Lung (tissue), 12 donors: Measurements from ENCODE around the gene CD93. TPM values are rescaled to one million over a fixed set of nuclear protein-coding genes. Genes with fewer than 3 reads are reported as not detected.

Source experiments
- ATAC-seq: fragments of 200-7000 bp; cut with Tn5 transposase; one replicate; pipeline ENCODE4 v1.9.1; 2020; ENCODE audit warnings: moderate number of reproducible peaks; ENCODE audit not compliant: insufficient read depth, low FRiP score
- DNase-seq, 3 donors: peaks; one replicate each; pipeline ENCODE4 v3.0.0-alpha.2; 2013 to 2017
- H3K27ac ChIP-seq, 2 donors: one replicate each; pipeline ENCODE4 v1.5.1; 2013; ENCODE audit warnings: mild to moderate bottlenecking in 2 of 2, moderate library complexity in 2 of 2, control low read depth in 1 of 2, inconsistent platforms in 1 of 2, low read depth in 1 of 2, low read length in 1 of 2
- H3K27me3 ChIP-seq, 3 donors: one replicate each; pipeline ENCODE4 v1.5.1; 2013; ENCODE audit warnings: low read length in 2 of 3; ENCODE audit not compliant: control insufficient read depth in 3 of 3, insufficient read depth in 3 of 3
- H3K36me3 ChIP-seq, 4 donors: one replicate each; pipeline ENCODE4 v1.5.1; 2013; ENCODE audit warnings: low read length in 4 of 4, mild to moderate bottlenecking in 1 of 4, moderate library complexity in 1 of 4; ENCODE audit not compliant: control insufficient read depth in 4 of 4, insufficient read depth in 4 of 4
- H3K4me1 ChIP-seq, 5 donors: one replicate each; pipeline ENCODE4 v1.5.1; 2013; ENCODE audit warnings: low read length in 5 of 5, mild to moderate bottlenecking in 2 of 5, moderate library complexity in 1 of 5; ENCODE audit not compliant: control insufficient read depth in 5 of 5, insufficient read depth in 5 of 5
- H3K4me3 ChIP-seq: one replicate; pipeline ENCODE4 v1.5.1; 2013; ENCODE audit warnings: mild to moderate bottlenecking, control low read depth, moderate library complexity
- H3K9ac ChIP-seq, 2 donors: one replicate each; pipeline ENCODE4 v1.5.1; 2013; ENCODE audit warnings: low read length in 2 of 2, control low read depth in 1 of 2; ENCODE audit not compliant: insufficient read depth in 1 of 2
- H3K9me3 ChIP-seq, 4 donors: one replicate each; pipeline ENCODE4 v1.5.1; 2013; ENCODE audit warnings: low read length in 3 of 4, mild to moderate bottlenecking in 1 of 4, moderate library complexity in 1 of 4; ENCODE audit not compliant: control insufficient read depth in 4 of 4, insufficient read depth in 3 of 4
- CTCF ChIP-seq: IDR thresholded peaks from 2 replicates; pipeline ENCODE4 v1.5.1; 2012; ENCODE audit warnings: mild to moderate bottlenecking; ENCODE audit errors: control extremely low read depth, extremely low read depth
- WGBS, 2 donors: extraction: QIAGEN DNeasy Blood & Tissue Kit; methylation state at CpG; one replicate each; pipeline ENCODE4 v1.1.7; 2013; 5-methylcytosine and 5-hydroxymethylcytosine counted together
- polyA plus RNA-seq, 2 donors: library from polyadenylated mRNA; stranded (reverse); fragments of 200-250 nt; gene quantifications; one replicate each; pipeline ENCODE4 v1.2.1, GENCODE V29; 2013
- total RNA-seq, 2 donors: library from RNA; depleted of rRNA in 1 of 2; stranded (reverse); fragments of >200 nt in 1 of 2; gene quantifications; one replicate each; pipeline ENCODE4 v1.2.1, GENCODE V29; 2014 to 2021
- donor health status: control.
- donor health status: control.
- donor health status: Bipolar disorder and iron deficiency.
- donor health status: healthy.
- donor health status: DM: yes; HTN: yes; CAD: no.

CD93 gene
- total and polyA plus RNA-seq, 4 donors: 17.9 to 239 (median 126) TPM

- 6 to 11% methylated on average over 46 of the region's 46 CpGs for WGBS, 2 donors
- peak; percentile 88 to 90 (median 90) for DNase-seq
- peaks cover 0 to 40% (median 4%) of the 10 kb centered on the region in 5 donors for H3K4me1 ChIP-seq
- ATAC-seq: peak; percentile 42
- H3K27ac ChIP-seq: peak overlapping the region; percentile 43 to 63
- peak overlapping the region; percentile 41 to 76 for H3K9ac ChIP-seq
- H3K9me3 ChIP-seq: no peaks in the 10 kb centered on the region
- peaks cover 0 to 50% (median 32%) of the 10 kb centered on the region in 3 donors for H3K27me3 ChIP-seq
- no peaks in the 10 kb centered on the region for H3K36me3 ChIP-seq
- peak overlapping the region; percentile 39 for H3K4me3 ChIP-seq
- TF ChIP-seq CTCF: peak; percentile 32
Measured at GRCh38 chr20:23050847-23051627, 35.1 kb downstream of the CD93 start.

GRCh38 chr20:23050076-23050838, 35.9 kb downstream of the CD93 start:
- 1% methylated on average over 48 of the region's 48 CpGs for WGBS, 2 donors
- no peaks in the 10 kb centered on the region for H3K9me3 ChIP-seq
- H3K4me1 ChIP-seq: peaks cover 0 to 40% (median 4%) of the 10 kb centered on the region in 5 donors
- H3K4me3 ChIP-seq: peak overlapping the region; percentile 27
- DNase-seq: no peak
- H3K27me3 ChIP-seq: peaks cover 0 to 54% (median 36%) of the 10 kb centered on the region in 3 donors
- peak overlapping the region; percentile 83 to 94 for H3K27ac ChIP-seq
- peak; percentile 36 for ATAC-seq
- TF ChIP-seq CTCF: no peak
- H3K9ac ChIP-seq: peak overlapping the region in 1 of 2 donors; percentile 11
- H3K36me3 ChIP-seq: no peaks in the 10 kb centered on the region

GRCh38 chr20:23049201-23050075, 36.7 kb downstream of the CD93 start, which contains the start of gene THBD:
Gene THBD (minus strand): TSS chr20:23049672. CDS start chr20:23049504, 168 bp downstream.
- Histone ChIP-seq H3K27me3 (peaks cover 0 to 54% (median 43%) of the 10 kb centered on the region in 3 donors), H3K4me1 (peaks cover 0 to 40% (median 4%) of the 10 kb centered on the region in 5 donors), H3K4me3 (peak within 1 kb of the TSS; percentile 70), H3K27ac (peak within 1 kb of the TSS; percentile 83 to 94), H3K9ac (peak within 1 kb of the TSS in 1 of 2 donors; percentile 11), H3K36me3 (no peaks in the 10 kb centered on the region), H3K9me3 (no peaks in the 10 kb centered on the region)
- DNase-seq (peak; percentile 48 to 66 (median 49)), ATAC-seq (peak; percentile 73)
- 1% methylated on average over 55 to 79 of the region's 79 CpGs for WGBS, 2 donors
- no peak for TF ChIP-seq CTCF
